Colonic mucosa (tissue), 4 donors: ENCODE measurements around the gene RBP3. TPM values are rescaled to one million over a fixed set of nuclear protein-coding genes. Genes with fewer than 3 reads are reported as not detected.

Experiments
- DNase-seq: peaks from one replicate; pipeline ENCODE4 v3.0.0-alpha.2; 2020
- H3K27ac ChIP-seq: fragments of 200-600 bp; one replicate; pipeline ENCODE4 v1.8.0; 2021
- H3K27me3 ChIP-seq: fragments of 200-600 bp; one replicate; pipeline ENCODE4 v1.8.0; 2021
- H3K36me3 ChIP-seq: fragments of 200-600 bp; one replicate; pipeline ENCODE4 v1.8.0; 2021
- H3K4me1 ChIP-seq: fragments of 200-600 bp; one replicate; pipeline ENCODE4 v1.8.0; 2021; ENCODE audit warnings: mild to moderate bottlenecking
- H3K4me3 ChIP-seq: fragments of 200-600 bp; one replicate; pipeline ENCODE4 v1.8.0; 2021
- H3K9ac ChIP-seq, 2 donors: one replicate each; pipeline ENCODE4 v1.7.0; 2013; ENCODE audit warnings: control low read depth in 2 of 2, low read depth in 2 of 2, low read length in 2 of 2
- H3K9me3 ChIP-seq: fragments of 200-600 bp; one replicate; pipeline ENCODE4 v1.8.0; 2021
- CTCF ChIP-seq: fragments of 200-600 bp; IDR thresholded peaks from one replicate; pipeline ENCODE4 v1.8.0; 2022; ENCODE audit warnings: antibody characterized with exemption, mild to moderate bottlenecking
- intact Hi-C: fragments of 100-400 bp; cut with DNase I; formaldehyde crosslinking; loops from one replicate; pipeline ENCODE4 v1.14.1; 2022
- total RNA-seq, 2 donors: library from RNA; stranded (reverse); fragmentation: NEBNext Ultra II Directional in 1 of 2; extraction: Animal tissue kit (Norgen Biotek cat#: 25700) in 1 of 2; gene quantifications; one replicate each; pipeline ENCODE4 v1.2.1, GENCODE V29; 2021
- donor health status: healthy.
- donor health status: DM: no; HTN: no; CAD: no.
- donor health status: DM: no; HTN: no; CAD: no.

Gene RBP3
- total RNA-seq, 2 donors from 2014 or later, result not detected

- Histone ChIP-seq H3K4me1 (no peaks in the 10 kb centered on the region), H3K27me3 (no peaks in the 10 kb centered on the region), H3K27ac (no peak overlapping the region), H3K9ac (no peak overlapping the region), H3K4me3 (no peak overlapping the region), H3K9me3 (no peaks in the 10 kb centered on the region), H3K36me3 (no peaks in the 10 kb centered on the region)
- intact Hi-C loops, result no loop called here
- no peak for DNase-seq
- TF ChIP-seq CTCF, result no peak
Observed at GRCh38 chr10:47405857-47406547, 57.8 kb downstream of the RBP3 start.

- Histone ChIP-seq H3K27me3 (no peaks in the 10 kb centered on the region), H3K36me3 (no peaks in the 10 kb centered on the region), H3K27ac (no peak overlapping the region), H3K9me3 (no peaks in the 10 kb centered on the region), H3K4me3 (no peak overlapping the region), H3K9ac (no peak overlapping the region), H3K4me1 (no peaks in the 10 kb centered on the region)
- DNase-seq, result no peak
- intact Hi-C loops, result no loop called here
- TF ChIP-seq CTCF, result no peak
Observed at GRCh38 chr10:47406548-47406869, 58.3 kb downstream of the RBP3 start.

GRCh38 chr10:47406870-47407691 is 58.9 kb downstream of the RBP3 start:
- no peak overlapping the region for H3K9ac ChIP-seq
- intact Hi-C loops, result no loop called here
- H3K27me3 ChIP-seq, result no peaks in the 10 kb centered on the region
- TF ChIP-seq CTCF, result no peak
- no peak for DNase-seq
- H3K9me3 ChIP-seq, result no peaks in the 10 kb centered on the region
- H3K36me3 ChIP-seq, result no peaks in the 10 kb centered on the region
- no peak overlapping the region for H3K27ac ChIP-seq
- H3K4me3 ChIP-seq, result no peak overlapping the region
- H3K4me1 ChIP-seq, result no peaks in the 10 kb centered on the region

Other genes starting within 250 kb of the RBP3 start
- under 1 TPM; 0.10 to 0.37 TPM for gene GDF10, start 48.2 kb upstream of the RBP3 start, total RNA-seq
- gene GDF2, start 25.9 kb upstream of the RBP3 start, total RNA-seq, result not detected
- 1 to 10 TPM; 1.3 to 4.1 TPM for gene ZNF488, start 35.9 kb downstream of the RBP3 start, total RNA-seq
- gene ANXA8, start 135.8 kb downstream of the RBP3 start, total RNA-seq, result not detected
- under 1 TPM in 1 of 2 donors, not detected in 1; 0.98 TPM for gene FAM25G, start 143.3 kb downstream of the RBP3 start, total RNA-seq
- 1 to 10 TPM; 6.7 to 8.1 TPM for gene AGAP9, start 175.3 kb downstream of the RBP3 start, total RNA-seq